GM12878 (cell line): Measurements from ENCODE around the gene ZER1. TPM values are rescaled to one million over a fixed set of nuclear protein-coding genes. Genes with fewer than 3 reads are reported as not detected.

Source experiments
- BMI1 ChIP-seq: fragments of 450-650 bp; IDR thresholded peaks from 2 replicates; pipeline ENCODE4 v1.6.1; 2016; ENCODE audit warnings: mild to moderate bottlenecking, moderate library complexity, borderline replicate concordance
- CHD1 ChIP-seq: IDR thresholded peaks from 2 replicates; pipeline ENCODE4 v1.6.1; 2012; ENCODE audit warnings: low read depth, low read length, improper control_type of control experiment
- EGR1 ChIP-seq, 2 experiments: IDR thresholded peaks; 1 replicate in 1 of 2; 2 replicates in 1 of 2; pipeline ENCODE4 v1.6.1; 2011 to 2012; ENCODE audit warnings: low read depth in 2 of 2, low read length in 2 of 2, borderline replicate concordance in 1 of 2, mild to moderate bottlenecking in 1 of 2, moderate library complexity in 1 of 2
- GATAD2B ChIP-seq: fragments of 450-650 bp; conservative IDR thresholded peaks from 2 replicates; pipeline ENCODE4 v1.6.1; 2017; ENCODE audit warnings: low read depth, mild to moderate bottlenecking, moderate library complexity
- IRF3 ChIP-seq: fragments of 450-650 bp; IDR thresholded peaks from 2 replicates; pipeline ENCODE4 v1.6.1; 2014; ENCODE audit warnings: mild to moderate bottlenecking
- IRF5 ChIP-seq: fragments of 450-650 bp; IDR thresholded peaks from 2 replicates; pipeline ENCODE4 v1.6.1; 2017; ENCODE audit warnings: borderline replicate concordance
- MTA2 ChIP-seq: fragments of 450-650 bp; IDR thresholded peaks from 2 replicates; pipeline ENCODE4 v1.6.1; 2016; ENCODE audit warnings: low read depth, mild to moderate bottlenecking, moderate library complexity
- SUZ12 ChIP-seq: fragments of 200-600 bp; sonication (generic); IDR thresholded peaks from one replicate; pipeline ENCODE4 v1.6.1; 2018; ENCODE audit warnings: antibody characterized with exemption, mild to moderate bottlenecking; ENCODE audit not compliant: unreplicated experiment
- ZBTB4 ChIP-seq: fragments of 450-650 bp; formaldehyde crosslinking; IDR thresholded peaks from 2 replicates; pipeline ENCODE4 v1.4.0; 2022; ENCODE audit warnings: mild to moderate bottlenecking, moderate library complexity
- ZBTB40 ChIP-seq: fragments of 450-650 bp; IDR thresholded peaks from 2 replicates; pipeline ENCODE4 v1.6.1; 2016; ENCODE audit warnings: mild to moderate bottlenecking, moderate library complexity, borderline replicate concordance
- ZNF592 ChIP-seq: fragments of 450-650 bp; IDR thresholded peaks from 2 replicates; pipeline ENCODE4 v1.6.1; 2017; ENCODE audit warnings: mild to moderate bottlenecking, moderate library complexity
- ZSCAN29 ChIP-seq: fragments of 450-650 bp; IDR thresholded peaks from 2 replicates; pipeline ENCODE4 v1.6.1; 2017; ENCODE audit warnings: mild to moderate bottlenecking, moderate library complexity
- ZZZ3 ChIP-seq: IDR thresholded peaks from 2 replicates; pipeline ENCODE4 v1.6.1; 2011; ENCODE audit warnings: low read depth; ENCODE audit not compliant: control insufficient read depth, insufficient read length
- polyA plus RNA-seq, 11 experiments: library from polyadenylated mRNA; depleted of rRNA in 4 of 11; unstranded in 6 of 11; stranded (reverse) in 5 of 11; fragments of >200 nt; fragmentation: Nextera tagmentation in 4 of 11; fragmentation: Illumina TruSeq in 1 of 11; extraction: Ambion mirVana in 4 of 11; extraction: Trizol in 1 of 11; gene quantifications; 1 replicate in 1 of 11; 2 replicates in 10 of 11; pipeline versions ENCODE4 v1.2.1 to v1.2.3, GENCODE V29; 2011 to 2016; ENCODE audit warnings: inconsistent platforms in 2 of 11, missing spikeins in 2 of 11, low read depth in 1 of 11
- total RNA-seq, 4 experiments: library from RNA; depleted of rRNA in 3 of 4; stranded (reverse); fragments of >200 nt in 3 of 4; fragmentation: Illumina TruSeq in 1 of 4; extraction: Trizol in 1 of 4; gene quantifications; 2 replicates each; pipeline versions ENCODE4 v1.2.1 to v1.2.3, GENCODE V29; 2013 to 2021

ZER1 gene
- total and polyA plus RNA-seq, 10 of the 15 experiments (the other 5 are each of a cell fraction or from before 2014, with no cell fraction given), result 0.32 to 16.9 (median 7.9) TPM

GRCh38 chr9:128786681-128787601 is 15.2 kb upstream of the ZER1 start, which contains the start of gene TBC1D13 (continued):
- TF ChIP-seq ZBTB4 (CRISPR knock-in tag) (no peak), ZZZ3 (no peak), MTA2 (no peak), SUZ12 (no peak), ZBTB40 (peak; percentile 80), BMI1 (no peak), ZNF592 (peak; percentile 39; the same call in 1 of the 2 replicates), EGR1 (IDR thresholded peaks at IDR 0.05; ENCODE audit: borderline replicate concordance in 1 of 2, low read depth in 2 of 2, low read length in 2 of 2) (peak; percentile 23 to 95), IRF3 (no peak), CHD1 (no peak), IRF5 (no peak), ZSCAN29 (0 out of 2 replicates have a peak, but pooled peaks have one; percentile 63), GATAD2B (peak; percentile 83; the same call in 1 of the 2 replicates)
